ENCODE measurements around the gene KRT34.

The KRT34 gene

DNA sequence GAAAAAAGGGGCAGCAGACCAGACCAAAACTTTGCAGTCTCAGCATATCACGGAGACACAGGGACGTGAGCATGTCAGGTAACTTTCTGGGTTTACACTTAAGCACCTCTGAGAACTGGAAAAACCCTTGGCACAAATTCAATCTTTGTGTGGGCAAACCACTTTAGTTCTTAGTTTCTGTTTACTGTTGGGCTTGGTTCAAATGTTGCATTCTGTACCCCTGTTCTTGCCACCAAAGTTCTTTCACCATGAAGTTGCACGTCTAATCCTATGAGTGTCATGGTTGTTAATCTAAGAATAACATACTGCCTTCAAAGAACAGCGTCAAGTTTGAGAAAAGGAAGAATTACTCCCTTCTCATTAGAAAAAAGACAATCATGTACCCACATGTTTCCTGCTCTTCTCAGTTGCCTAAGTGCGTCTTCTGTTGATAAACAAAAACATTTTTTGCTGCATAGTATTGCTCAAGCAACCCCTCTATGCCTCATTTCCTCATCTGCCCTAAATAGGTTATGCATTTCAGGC lies 43.1 kb downstream of the KRT34 start:
- DNase-seq: no peak
- in situ Hi-C loops (cut with MboI; ENCODE audit: low pct_unique_long_range_greater_than_20kb, low sequenced_read_pairs): no loop called here

DNA sequence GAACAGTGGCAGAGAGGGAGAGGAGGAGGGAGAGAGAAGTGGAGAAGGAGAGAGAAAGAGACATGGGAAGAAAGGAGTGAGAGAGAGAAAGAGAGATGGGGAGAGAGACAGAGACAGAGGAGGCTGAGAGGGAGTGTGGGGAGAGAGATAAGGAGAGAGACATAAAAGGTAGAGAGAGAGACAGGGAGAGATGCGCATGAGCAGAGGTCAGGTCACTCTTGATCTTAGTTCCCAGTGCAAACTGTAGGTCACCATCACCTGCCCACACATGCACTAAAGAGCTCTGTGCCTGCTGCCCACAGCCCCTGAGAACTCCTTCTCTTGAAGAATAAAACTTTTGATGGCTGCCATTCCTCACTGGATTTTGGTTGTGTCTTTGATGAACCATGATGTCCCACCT lies 46.4 kb downstream of the KRT34 start:
- in situ Hi-C loops (cut with MboI; ENCODE audit: low pct_unique_long_range_greater_than_20kb, low sequenced_read_pairs): no loop called here
- DNase-seq: no peak

DNA sequence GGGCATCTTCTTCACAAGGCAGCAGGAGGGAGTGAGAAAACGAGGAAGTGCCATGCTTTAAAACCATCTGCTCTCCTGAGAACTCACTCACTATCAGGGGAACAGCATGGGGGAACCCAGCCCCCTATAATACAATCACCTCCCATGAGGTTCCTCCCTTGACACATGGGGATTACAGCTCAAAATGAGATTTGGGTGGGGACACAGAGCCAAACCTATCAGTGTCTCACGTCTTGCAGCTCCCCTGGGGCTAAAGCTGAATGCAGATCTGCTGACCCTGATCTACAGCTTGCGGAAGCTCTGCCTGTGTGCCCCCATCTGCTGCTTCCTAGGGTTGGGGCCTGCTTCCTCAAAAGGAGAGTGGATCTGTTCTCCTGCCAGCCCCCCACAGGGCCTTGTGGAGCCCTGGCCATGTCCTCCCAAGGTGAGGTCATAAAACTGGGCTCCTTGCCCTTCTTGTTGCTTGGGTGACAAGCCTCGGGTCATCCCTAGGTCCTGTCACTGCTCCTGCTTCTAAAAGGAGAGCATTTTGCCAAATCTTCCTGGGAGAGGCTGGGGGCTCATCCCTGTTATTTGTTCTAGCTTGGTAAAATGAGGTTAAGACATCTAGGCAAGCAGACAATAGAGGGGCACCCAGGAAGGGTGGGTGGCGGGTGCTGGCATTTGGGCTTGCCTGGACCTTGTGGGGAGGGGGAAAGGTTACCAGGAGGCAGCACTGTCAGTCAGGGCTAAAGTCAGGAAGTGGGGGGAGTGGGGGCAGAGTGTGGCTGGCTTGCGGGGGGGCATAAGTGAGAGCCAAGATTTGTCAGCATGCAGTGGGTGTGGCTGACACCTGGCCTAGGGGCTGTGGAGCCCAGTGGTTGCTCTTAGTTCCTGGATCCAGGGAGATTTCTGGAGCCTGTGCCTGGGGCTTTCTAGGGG lies 47.5 kb downstream of the KRT34 start:
- in situ Hi-C loops (cut with MboI; ENCODE audit: low pct_unique_long_range_greater_than_20kb, low sequenced_read_pairs): no loop called here
- no peak for DNase-seq

DNA sequence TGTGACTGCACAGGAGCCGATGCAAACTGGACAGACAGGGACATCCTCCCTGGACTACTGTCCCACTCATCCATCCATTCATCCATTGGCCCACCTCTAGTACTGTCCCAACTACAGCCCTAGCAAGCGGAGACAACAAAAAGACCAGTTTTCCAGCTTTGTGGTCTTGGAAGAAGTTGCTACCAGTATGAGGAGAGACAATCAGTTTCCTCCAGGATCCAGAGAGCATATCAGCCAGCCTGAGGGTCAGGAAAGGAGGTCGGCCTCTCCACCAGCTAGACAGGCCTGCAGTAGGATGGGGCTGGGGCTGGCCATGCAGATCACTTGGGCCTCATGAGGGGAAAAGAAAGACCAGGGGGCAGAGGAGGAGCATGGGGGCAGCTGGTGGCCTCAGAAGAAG lies 48.3 kb downstream of the KRT34 start:
- in situ Hi-C loops (cut with MboI; ENCODE audit: low pct_unique_long_range_greater_than_20kb, low sequenced_read_pairs): no loop called here
- DNase-seq: no peak

DNA sequence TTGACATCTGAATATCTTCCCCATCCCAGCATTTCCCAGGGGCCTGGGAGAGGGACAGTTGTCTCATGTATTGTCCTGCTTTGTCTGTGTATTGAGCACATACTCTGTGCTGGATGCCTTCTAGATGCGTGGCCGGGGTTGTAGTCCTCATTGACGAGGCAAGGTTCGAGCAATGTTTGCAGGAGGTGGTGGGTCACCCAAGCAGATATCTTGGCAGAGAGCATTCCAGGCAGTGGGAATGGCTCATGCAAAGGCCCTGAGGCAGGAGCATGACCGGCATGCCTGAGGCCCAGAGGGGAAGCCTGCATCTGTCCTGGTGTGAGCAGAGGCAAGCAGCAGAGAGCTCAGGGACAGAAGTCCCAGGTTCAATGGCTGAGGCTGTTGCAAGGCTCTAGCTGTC lies 49.0 kb downstream of the KRT34 start:
- no peak for DNase-seq

DNA sequence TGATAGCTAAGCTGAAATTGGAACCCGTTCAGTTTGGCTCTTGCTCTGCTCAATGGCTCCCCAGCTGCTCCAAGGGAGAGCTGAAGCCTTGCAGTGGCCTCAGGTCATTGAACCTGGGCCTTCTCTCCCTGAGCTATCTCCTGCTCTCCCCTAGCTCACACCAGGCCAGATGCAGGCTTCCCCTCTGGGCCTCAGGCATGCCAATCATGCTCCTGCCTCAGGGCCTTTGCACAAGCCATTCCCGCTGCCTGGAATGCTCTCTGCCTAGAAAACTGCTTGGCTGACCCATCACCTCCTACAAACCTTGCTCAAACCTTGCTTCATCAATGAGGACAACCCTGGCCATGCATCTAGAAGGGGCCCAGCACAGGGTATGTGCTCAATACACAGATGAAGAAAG lies 49.9 kb downstream of the KRT34 start:
- no peak for DNase-seq
- in situ Hi-C loops (cut with MboI; ENCODE audit: low pct_unique_long_range_greater_than_20kb, low sequenced_read_pairs): no loop called here

More for the DNA sequence above, 49.0 kb downstream of the KRT34 start:
- in situ Hi-C loops (cut with MboI; ENCODE audit: low pct_unique_long_range_greater_than_20kb, low sequenced_read_pairs): no loop called here

DNA sequence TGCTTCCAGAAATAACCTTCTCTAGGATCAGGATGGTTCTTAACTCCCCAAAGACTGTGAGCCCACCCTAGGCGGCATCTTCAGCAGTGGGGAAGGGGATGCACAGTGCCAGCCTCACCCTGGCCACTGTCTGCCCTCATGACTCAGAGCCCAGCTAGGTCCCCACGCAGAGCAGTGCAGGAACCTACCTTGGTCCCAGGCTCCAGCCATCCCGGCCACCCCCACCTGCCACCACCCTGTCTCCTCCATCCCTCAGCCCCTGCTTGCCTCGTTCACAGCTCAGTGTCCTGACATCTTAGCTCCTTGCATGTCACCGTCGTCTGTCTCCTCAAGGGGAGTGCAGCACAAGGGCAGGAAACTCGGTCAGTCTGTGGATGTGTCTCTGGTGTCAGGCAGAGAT lies 50.5 kb downstream of the KRT34 start:
- in situ Hi-C loops (cut with MboI; ENCODE audit: low pct_unique_long_range_greater_than_20kb, low sequenced_read_pairs): no loop called here
- no peak for DNase-seq

DNA sequence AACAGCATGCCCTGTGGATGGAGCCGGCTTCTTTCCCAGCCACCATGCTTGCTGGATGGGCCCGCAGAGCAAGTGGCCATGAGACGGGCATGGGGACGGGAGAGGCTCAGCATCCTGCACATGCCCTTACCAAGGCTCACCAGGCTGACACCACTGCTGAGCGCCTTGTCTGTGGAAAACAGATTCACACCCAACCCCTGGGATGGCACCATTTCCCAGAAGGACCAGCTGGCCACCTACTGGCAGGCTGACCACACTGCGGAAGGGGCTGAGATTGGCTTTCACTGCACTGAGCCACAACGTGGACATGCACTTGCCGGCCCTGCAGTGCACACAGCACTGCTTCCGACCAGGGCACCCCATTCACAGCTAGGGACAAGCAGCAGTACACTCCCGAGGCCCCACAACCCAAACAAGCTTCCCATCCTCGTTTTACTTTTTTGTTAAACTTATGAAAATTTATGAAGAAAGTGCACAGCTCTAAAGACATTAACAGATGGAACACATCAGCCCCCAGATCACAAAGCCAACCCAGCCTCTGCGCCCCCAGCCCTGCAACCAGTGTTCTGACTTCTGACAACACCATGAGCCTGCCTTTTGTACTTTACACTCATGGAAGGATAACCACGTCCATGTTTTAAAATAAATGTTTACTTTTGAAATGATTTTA lies 52.7 kb downstream of the KRT34 start:
- in situ Hi-C loops (cut with MboI; ENCODE audit: low pct_unique_long_range_greater_than_20kb, low sequenced_read_pairs): no loop called here
- peak; percentile 30 for DNase-seq

DNA sequence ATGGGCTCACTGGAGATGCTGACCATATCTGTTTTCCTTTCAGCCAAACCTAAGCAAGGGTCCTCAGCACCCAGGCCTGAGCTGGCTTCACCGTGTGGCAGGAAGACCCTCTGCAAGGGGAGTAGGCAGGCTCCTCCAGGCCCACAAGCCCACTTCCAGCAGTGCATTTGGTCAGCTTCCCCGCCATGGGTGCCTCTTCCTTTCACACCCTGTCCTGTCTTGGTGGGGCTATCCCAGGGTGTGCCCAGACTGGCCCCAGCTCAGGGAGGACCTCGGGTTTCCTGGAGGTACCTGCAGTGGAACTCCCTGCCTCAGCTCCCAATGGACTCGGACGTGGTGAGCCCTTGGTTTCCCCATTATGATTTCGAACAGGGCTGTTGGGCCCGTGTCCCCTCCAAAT lies 53.9 kb downstream of the KRT34 start:
- DNase-seq: no peak
- in situ Hi-C loops (cut with MboI; ENCODE audit: low pct_unique_long_range_greater_than_20kb, low sequenced_read_pairs): no loop called here

Measured in KBM-7 (cell line).